Measurements from ENCODE around the gene NEK9.
"Not testable (repeated sequence)": the region's sequence is repeated elsewhere in the genome, so short reads cannot be mapped to it uniquely, and the experiment has no call there.

Gene NEK9

DNA sequence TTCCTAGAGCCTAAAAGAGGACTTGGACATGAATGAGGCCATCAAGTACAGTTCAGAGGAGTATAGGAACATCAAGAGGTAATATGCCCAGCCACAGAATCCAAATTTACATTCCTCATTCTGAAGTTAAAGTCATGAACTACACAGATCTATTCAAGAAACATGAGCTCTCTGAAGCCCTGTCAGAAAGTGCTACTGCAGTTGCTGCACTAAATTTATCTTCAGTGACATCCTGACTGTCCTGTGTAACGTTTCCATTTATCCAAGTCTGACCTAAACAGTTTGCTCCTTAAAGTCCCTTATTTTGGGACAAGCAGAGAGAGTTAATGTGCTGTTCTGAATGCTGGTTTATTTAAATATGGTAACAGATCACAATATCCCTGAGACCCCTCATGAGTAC is 28.2 kb downstream of the NEK9 start:
- no peak for DNase-seq

DNA sequence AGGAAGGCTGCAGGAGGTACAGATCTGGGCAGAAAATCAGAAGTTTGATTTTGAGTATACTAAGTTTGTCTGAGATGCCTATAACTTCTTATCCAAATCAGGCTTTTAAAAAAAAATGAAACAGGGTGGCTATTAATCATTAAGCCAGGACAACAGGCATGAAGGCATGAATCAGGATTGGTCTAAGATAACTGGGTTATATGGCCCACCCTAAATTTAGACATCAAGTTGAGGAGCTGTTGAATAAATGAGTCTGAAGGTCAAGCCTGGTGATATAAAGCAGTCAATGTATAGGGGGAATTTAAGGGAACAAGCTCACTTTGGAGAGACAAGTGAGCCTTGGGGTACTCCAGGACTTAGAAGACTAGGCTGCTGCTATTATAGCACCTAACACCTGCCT is 28.6 kb downstream of the NEK9 start:
- DNase-seq, result no peak

DNA sequence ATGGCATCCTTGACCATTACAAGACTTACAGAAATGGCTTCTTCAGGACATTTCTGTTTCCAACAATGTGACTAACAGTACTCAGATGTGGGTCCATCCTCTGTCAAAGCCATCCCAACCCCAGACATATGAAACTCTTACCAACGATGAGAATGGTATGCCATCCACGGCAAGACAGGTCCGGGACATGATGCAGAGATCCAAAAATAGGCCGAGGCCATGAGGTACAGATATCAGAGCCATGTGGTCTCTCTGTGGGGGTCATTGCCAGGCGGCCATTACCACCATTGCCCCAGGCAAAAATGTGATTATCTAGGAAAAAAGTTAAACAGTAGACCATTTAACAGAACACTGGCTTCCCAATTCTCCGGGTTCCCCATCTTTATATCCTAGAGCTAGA is 29.9 kb downstream of the NEK9 start:
- no peak for DNase-seq

DNA sequence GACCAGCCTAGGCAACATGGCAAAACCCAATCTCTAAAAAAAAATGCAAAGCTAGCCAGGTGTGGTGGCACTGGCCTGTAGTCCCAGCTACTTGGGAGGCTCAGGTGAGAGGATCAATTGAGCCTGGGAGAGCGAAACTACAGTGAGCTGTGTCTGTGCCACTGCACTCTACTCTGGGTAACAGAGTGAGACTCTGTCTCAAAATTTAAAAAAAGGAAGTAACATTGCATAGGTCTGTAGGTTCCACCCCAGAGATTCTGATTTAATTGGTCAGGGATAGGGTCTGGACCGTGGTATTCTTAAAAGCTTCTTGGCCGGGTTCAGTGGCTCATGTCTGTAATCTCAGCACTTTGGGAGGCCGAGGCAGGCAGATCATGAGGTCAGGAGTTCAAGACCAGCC is 31.2 kb downstream of the NEK9 start:
- DNase-seq, result no peak

DNA sequence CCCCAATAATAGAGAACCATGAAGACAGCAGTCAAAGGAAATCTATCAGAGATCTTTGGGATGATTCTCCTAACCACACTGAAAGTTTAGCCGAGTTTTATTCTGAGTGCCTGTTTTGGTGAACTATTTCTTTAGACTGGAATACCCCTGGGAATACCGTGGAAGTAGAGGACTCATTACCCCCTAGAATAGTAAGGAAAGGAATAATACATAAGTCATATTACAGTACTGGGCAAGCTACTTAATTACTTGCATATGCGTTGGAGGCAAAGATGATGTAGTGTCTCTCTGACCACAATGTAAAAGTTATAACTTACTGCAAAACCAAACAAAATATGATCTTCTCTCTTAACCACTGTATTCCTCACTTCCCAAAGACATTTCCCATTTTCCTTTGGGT is 32.0 kb downstream of the NEK9 start:
- no peak for DNase-seq

DNA sequence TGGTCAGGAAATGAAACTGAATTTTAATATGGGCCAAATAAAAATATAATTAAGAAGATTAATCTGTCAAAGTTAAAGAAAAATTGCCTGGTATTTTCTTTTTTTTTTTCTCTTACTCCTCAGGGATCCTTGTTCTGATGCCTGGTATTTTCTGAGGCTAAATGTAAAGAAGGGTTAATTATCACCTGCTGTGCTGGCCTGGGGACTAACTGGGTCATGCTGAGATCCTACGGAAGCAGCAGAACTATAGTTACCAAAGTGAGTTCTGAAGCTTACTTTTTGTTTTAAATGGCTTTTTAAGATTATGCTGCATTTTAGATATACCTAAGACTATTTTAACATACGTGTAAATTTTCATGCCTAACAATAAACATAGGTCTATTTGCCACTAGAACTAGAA is 34.1 kb downstream of the NEK9 start:
- no peak for DNase-seq

DNA sequence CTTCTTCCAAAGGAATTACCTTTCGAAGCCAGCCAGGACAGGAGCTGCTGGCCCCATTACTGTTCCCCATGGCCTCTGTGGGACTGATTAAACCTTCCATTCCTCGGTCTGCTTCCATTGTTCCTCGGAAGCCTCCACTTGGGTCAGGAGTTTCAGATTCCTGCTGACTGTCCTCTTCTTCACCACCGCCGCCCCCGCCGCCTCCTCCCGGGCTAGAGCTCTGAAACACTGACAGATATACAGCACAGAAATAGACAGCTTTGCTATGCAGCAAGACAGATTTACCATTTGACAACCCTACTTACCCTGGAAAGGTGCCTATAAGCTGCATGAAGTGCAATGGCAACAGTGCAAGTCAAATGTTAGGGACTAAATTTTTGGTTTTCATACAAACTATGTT is 35.6 kb downstream of the NEK9 start:
- DNase-seq, result no peak

DNA sequence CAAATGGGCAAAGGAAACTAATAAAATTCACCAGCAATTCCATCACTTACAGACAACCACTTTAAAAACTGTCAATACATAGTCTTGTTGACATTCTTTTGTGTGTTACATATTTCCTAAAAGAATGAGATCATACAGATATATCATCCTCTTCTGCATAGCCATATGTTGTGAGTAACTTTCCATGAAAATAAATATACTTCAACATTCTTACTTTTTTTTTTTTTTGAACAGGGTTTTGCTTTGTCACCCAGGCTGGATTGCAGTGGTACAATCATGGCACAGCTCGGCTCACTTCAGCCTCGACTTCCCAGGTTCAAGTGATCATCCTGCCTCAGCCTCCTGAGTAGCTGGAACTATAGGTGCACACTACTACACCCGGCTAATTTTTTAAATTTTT is 36.5 kb downstream of the NEK9 start:
- no peak for DNase-seq

DNA sequence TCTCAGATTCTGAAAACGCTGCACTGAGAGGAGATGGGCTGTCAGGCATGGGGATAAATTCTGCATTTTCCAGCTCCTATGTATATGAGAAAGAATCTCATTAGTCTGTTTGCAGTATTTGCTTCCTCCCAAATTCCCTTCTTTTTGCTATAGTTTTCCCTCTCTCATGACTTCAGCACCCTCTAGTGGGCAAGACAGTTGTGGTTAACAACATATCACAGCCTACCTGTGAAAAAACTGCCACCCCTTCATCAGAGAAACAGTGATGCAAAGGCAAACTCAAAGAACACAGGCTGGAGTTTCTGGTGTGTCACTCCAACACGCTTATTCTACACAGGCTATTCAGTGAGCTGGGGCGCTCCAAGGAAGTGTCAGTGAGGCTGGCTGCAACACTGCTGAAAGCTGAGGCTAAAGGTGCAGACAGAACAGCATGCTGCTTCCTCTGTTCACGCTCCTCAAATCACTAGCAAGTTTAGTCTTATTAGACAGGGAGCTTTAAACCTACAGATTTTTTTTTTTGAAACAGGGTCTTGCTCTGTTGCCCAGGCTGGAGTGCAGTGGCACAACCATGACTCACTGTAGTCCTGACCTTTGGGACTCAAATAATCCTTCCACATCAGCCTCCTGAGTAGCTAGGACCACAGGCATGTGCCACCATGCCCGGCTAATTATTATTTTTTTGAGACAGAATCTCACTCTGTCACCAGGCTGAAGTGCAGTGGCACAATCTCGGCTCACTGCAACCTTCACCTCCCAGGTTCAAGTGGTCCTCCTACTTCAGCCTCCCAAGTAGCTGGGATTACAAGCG is 38.1 kb downstream of the NEK9 start:
- peak; percentile 8 to 37 for DNase-seq

DNA sequence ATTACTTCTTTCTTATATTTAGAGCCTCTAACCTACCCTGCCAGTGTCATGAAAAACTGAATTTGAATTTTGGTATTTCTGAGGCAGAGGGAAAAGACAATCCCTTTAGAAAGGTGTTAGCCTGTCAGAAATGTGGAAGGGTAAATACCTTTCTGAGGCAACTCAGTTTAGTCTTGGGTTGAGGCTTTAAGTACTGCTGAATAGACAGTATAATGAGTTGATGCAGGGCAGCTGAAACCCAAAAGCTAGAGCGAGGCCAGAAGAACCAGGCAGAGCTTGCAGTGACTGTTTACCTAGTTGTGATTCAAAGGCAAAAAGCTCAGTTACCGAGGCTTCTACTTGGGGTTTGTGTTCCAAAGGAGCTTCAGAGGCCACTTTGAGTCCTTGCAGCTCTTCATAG is 38.7 kb downstream of the NEK9 start:
- no peak for DNase-seq

DNA sequence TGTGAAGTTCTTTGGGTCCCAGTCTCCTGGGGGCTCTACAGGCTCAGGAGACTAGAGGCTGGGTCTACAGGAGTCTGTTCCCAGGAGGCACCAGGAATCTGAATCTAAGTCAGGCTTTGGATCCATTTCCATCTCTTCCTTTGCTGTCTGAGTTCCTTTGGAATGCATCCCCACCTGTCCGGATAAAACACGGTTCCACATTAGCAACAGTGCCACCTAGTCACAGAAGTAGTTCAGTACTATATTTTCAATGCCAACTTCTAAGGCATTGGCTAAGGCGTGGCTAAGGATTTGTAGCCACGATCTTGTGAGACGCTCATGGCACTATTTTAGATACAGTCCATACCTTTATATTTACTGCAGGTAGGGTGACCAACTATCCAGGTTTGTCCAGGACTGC is 42.3 kb downstream of the NEK9 start:
- no peak for DNase-seq

DNA sequence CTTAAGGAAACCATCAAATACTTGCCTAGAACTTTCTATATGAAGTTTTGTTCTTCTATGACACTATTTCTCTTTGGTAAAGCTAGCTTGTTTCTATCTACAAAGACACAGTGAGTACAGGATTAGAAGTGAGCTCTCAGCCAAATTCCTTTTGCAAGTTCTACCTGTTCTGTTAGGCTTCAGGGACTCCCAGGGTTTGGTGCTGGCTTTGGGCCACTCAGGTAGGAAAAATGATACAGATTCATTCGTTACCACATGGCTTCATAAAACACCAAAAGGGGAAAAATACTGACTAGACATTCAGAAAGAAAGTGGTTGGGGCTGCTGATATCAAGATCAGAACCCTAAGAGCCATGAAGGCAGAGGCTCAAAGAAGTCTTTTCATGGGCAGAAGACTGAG is 43.6 kb downstream of the NEK9 start:
- no peak for DNase-seq

DNA sequence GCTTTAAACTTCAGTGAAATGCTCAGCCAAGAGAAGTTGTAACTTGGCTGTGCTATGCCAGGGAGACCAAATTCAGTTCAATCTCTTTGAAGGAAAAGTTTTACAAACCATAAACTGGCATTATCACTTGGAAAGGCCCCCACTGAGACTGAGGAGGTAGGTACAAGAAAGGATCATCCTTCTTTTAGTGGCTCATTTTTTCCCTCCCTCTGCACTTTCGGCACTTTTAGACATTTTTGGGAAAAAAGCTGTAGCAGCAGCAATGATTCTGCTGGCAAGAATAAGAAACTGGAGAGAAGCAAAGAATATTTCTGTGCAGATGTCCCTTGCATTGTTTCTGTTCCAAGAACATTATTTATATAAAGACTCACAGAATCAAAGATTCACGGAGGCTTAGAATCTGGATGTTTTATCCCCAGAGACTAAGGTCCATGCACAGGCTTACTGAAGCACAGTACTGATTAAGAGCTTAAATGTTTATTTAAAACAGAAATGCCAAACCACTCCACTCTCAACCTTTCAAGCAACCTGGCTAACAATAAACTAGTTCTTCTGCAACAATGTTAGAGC is 45.1 kb downstream of the NEK9 start:
- no peak for DNase-seq

DNA sequence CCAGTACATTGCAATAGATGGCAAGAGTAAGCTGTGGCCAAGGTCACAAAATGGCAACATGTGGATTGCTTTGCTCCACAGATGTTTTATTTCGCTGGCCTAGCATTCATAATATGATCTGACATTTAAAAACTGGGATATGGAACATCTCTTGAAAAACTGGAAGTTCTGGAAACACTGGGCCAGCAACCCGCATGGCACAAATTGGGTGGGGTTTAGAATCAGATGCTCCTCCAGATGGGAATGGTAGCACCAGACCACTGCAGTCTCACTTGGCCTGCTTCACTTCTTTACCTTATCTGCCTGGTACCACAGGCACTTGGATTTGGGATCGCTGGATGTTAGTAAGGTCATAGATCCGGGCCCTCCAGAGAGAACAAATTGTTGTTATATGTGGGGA is 47.3 kb downstream of the NEK9 start:
- no peak for DNase-seq

DNA sequence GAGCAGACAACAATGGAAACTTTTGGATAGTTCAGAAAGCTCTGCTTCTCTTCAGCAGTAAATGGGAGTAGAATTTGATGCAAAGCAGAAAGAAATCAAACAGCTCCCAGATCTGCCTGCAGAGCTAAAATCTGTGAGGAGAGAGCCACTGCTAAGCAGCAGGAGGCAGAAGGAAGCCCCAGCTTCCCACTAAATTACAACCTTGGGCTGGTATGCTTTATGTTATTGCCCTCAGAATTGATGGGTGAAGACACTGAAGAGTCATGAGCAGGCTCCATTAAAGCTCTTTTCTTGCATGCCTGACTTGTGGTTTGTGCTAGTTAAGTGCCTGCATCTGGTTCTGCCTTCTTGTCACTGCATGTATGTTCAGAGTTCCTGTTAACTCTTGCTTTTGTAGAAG is 49.1 kb downstream of the NEK9 start:
- DNase-seq, result no peak

DNA sequence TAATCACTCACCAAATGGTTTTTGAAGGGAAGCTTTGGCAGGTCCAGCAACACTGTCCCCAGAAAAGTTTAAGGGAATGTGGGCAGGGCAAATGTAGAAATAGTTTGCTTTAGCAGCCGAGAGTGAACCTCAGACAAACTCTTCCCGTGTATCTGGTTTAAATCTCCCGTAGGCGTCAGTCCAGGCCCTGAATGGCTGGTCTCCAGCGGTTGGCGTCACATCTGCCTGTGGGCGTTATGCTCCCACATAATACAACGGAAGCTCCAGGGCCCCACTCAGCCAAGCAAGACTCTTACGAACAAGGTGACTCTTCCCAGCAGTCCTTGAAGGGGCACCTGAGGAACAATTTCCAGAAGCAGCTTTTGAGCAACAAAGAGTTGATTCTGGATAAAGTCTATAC is 56.5 kb downstream of the NEK9 start:
- DNase-seq, result no peak

DNA sequence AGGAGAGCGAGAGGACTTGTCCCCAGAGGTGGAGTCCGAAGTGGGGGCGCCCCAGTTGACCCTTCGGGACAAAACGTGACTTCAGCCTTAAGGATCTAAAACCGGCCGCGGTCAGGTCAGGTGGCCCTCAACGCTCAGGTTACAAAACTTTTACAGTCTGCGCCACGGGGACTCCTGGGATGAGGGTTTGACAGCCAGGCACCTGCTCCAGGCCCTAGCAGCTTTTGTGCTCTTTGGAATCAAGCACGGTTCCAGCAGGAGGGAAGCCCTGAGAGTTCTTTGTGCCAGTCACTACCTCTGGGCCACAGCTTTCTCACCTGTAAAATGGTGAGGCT is 57.1 kb downstream of the NEK9 start:
- DNase-seq, result no peak

DNA sequence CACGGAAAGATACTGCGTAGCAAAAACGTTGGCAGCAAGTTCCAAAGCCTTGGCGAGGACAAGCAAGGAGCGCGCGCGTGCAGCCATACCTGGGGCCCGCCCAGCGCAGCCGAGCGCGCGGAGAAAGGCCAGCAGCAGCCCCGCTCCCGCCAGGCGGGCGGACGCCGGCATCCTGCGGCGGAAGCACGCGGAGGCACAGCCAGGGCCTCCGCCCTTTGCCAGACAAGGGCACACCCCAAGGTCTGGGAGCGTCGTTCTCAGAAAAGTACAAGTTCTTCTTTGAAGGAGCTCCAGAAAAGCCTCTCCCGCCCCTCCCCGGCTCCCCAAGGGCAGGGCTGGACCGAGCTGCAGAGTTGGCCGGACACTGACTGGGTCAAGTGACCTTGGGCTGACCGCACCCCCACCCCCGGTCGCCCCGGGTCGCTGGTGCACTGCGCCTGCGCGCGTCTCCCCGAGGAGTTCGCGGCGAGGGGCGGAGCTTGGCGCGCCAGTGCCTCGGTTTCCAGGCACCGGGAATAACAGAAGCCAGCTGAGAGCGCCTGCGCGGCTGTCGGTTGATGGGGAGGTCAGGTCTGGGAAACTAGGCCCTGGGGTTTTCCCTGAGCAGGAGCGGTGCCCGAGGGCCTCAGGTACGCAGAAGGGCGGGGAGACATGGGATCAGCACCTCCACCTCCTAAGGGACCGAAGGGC is 57.6 kb downstream of the NEK9 start, which contains the start of gene ZC2HC1C:
Gene ZC2HC1C (plus strand): TSS at position 521 of the 690 bp plus-strand sequence. CDS start 933 bp downstream, outside the sequence.
- peak; percentile 71 to 85 for DNase-seq

DNA sequence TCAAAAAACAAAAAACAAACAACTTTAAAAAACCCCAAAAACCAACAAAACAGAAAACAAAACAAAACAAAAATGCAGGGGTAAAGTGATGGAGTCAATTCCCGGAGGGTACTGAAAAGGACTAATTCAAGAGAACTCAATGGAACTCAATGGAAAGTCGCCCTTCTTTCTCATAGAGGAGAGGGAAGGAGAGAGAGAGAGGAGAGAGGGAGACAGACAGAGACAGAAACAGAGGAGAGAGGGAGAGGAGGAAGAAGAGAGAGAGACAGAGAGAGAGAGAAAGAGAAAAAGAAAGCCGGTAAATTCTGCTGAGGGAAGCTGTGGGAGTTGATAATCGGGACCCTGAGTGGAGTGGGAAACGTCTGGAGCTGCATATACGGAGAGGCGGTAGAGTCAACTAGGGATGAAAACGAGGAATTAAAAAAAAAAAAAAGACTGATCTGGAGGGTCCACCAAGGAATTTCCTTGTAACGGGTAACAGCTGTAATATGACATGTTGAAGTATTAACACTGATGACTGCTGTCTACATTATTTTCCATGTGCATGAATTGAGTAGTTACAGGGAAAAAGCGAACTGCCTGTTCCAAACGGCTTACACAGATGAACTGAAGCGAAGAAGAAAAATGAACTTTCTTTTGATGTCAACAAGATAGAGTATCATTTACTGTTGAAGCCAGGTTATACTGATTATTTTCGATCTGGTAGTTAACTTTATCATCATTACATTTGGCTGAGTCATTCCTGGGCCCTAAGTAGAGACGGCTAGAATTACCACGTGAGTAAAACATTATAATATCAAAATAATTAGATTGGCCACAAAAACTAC is 58.3 kb downstream of the NEK9 start:
- no peak for DNase-seq

DNA sequence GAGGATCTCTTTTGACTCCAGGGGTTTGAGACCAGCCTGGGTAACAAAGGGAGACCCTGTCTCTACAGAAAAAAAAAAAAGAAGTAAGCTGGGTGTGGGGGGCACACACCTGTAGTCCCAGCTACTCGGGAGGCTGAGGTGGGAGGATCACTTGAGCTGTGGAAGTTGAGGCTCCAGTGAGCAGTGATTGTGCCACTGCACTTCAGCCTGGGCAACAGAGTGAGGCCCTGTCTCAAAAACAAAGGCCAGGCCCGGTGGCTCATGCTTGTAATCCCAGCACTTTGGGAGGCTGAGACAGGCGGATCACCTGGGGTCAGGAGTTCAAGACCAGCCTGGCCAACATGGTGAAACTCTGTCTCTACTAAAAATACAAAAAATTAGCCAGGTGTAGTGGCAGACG is 59.1 kb downstream of the NEK9 start:
- not testable (repeated sequence) for DNase-seq

DNA sequence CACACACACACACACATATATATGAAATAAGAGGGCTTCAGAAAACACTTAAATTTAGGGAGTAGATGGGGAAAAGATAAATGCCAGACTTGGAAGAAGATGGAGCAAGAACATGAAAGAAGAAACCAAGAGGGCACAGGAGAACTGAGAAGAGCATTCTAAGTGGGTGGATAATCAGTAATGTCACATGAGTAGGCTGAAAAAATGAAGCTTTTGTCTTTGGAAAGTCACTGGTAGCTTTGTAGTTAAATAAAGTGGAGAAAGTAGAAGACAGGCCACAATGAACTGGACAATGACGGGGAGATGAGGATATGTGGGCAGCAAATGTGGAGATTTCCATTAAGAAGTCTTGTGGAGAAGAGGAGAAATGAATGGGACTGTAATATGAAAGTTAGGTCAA is 59.6 kb downstream of the NEK9 start:
- no peak for DNase-seq

DNA sequence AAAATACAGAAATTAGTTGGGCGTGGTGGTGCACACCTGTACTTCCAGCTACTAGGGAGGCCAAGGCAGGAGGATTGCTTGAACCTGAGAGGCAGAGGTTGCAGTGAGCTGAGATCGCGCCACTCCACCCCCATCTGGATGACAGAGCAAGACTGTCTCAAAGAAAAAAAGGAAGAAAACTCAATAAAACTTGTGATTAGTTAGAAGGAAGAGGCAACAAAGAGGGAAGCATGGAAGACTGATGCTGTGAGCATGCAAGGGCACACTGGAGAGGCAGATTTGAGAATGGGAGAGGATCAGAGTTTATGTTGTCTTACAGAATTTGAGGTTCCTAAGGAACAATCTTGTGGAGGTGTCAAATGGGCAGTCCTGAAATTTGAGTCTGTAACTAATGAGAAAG is 60.2 kb downstream of the NEK9 start:
- DNase-seq, result no peak

DNA sequence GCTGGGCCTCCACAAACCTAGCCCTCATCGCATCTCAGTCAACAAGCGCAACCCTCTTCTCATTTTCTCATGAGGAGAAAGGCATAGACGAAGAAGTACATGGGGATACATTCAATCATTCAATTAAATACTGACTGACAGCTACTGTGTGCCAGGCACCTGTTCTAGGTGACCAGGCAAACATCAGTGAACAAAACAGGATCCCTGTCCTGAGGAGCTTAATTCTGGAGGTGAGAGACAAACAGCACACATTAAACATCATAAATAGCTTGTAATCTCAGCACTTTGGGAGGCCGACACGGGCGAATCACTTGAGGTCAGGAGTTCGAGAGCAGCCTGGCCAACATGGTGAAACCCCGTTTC is 62.7 kb downstream of the NEK9 start:
- DNase-seq, result no peak
